ENCODE data around the gene ZNF841. TPM values are rescaled to one million over a fixed set of nuclear protein-coding genes. Genes with fewer than 3 reads are reported as not detected.
A peak's percentile ranks its signal among the peaks of the same experiment; 100 is the strongest.

The ZNF841 gene
- total RNA-seq, 1 experiment from 2014 or later, result 0.10 TPM

- TF ChIP-seq ELF1 (IDR thresholded peaks at IDR 0.05; ENCODE audit: borderline replicate concordance, low read depth), result peak; percentile 67
- peak; percentile 67 for TF ChIP-seq RAD21 (IDR thresholded peaks at IDR 0.05; ENCODE audit: low read depth)
- TF ChIP-seq SP1 (IDR thresholded peaks at IDR 0.05; ENCODE audit: low read depth), result peak; percentile 51
- no peak for TF ChIP-seq CEBPB (IDR thresholded peaks at IDR 0.05; ENCODE audit: low read depth)
- peak; percentile 80 for TF ChIP-seq SIN3A (IDR thresholded peaks at IDR 0.05; ENCODE audit: low read depth)
- peak; percentile 36 for TF ChIP-seq YY1 (IDR thresholded peaks at IDR 0.05; ENCODE audit: extremely low read depth, insufficient replicate concordance, low read depth, low read length)
- TF ChIP-seq EGR1 (IDR thresholded peaks at IDR 0.05; ENCODE audit: low read depth), result no peak
- TF ChIP-seq JUND (IDR thresholded peaks at IDR 0.05), result no peak
- TF ChIP-seq TCF7L2 (IDR thresholded peaks at IDR 0.05; ENCODE audit: borderline replicate concordance, extremely low read depth, insufficient read depth, insufficient read length), result no peak
- TF ChIP-seq MAX (IDR thresholded peaks at IDR 0.05), result peak; percentile 48
- TF ChIP-seq ZFX (IDR thresholded peaks at IDR 0.05), result peak; percentile 62
- no peak for TF ChIP-seq REST (IDR thresholded peaks at IDR 0.05; ENCODE audit: low read depth)
- peak; percentile 69 to 79 (median 75); a peak in 5 of 6 replicates for TF ChIP-seq CTCF (IDR thresholded peaks at IDR 0.05 in 2 of 3, conservative IDR thresholded peaks at IDR 0.05 in 1 of 3; ENCODE audit: borderline replicate concordance in 1 of 3, insufficient read depth in 1 of 3, low read depth in 2 of 3, low read length in 2 of 3)
- TF ChIP-seq EZH2 (IDR thresholded peaks at IDR 0.05), result no peak
- no peak for TF ChIP-seq ATF3 (IDR thresholded peaks at IDR 0.05)
- no peak for TF ChIP-seq EZH2phosphoT487 (IDR thresholded peaks at IDR 0.05; ENCODE audit: borderline replicate concordance)
- no peak for TF ChIP-seq POLR2A (IDR thresholded peaks at IDR 0.05; ENCODE audit: borderline replicate concordance, extremely low read depth, insufficient read depth, insufficient read length)
- TF ChIP-seq FOSL1 (IDR thresholded peaks at IDR 0.05; ENCODE audit: low read depth), result no peak
- peak; percentile 88 for TF ChIP-seq POLR2AphosphoS5 (IDR thresholded peaks at IDR 0.05; ENCODE audit: low read depth, low read length)
- ATAC-seq (peak; percentile 89), DNase-seq (ENCODE audit: low read depth, low spot score) (peak; percentile 85)
- H3K36me3 ChIP-seq (ENCODE audit: control insufficient read depth in 1 of 2, insufficient read depth in 2 of 2, low read length in 2 of 2), result 0 out of 4 replicates have a peak, but pooled peaks cover 0 to 9% of the 10 kb centered on the region in 2 experiments
- H3K27me3 ChIP-seq (ENCODE audit: insufficient read depth, low read length), result no peaks in the 10 kb centered on the region
- intact Hi-C loops (cut with micrococcal nuclease), result loop anchor here (1.0 to 10.0 kb wide), 3 partner anchors 50 to 635 kb away; no protein-coding TSS in a partner anchor
- H3K4me1 ChIP-seq (ENCODE audit: control insufficient read depth in 1 of 2, insufficient read depth in 2 of 2, low read length in 2 of 2), result peaks cover 6 to 9% of the 10 kb centered on the region in 2 experiments; a peak in 2 of 4 replicates
- ChIA-PET POLR2A (no interaction called here), CTCF (interaction anchor here (1.2 kb wide), 1 partner anchor 98 kb away, joined by 4 read pairs; no protein-coding TSS in a partner anchor), RAD21 (ENCODE audit: low non-redundant PET in 1 of 2, low total read pairs in 2 of 2, uncharacterized antibody in 2 of 2, unreplicated experiment in 2 of 2) (no interaction called here)
- H3K4me2 ChIP-seq (ENCODE audit: low read length), result peak within 1 kb of the TSS; percentile 91
- peaks cover 27% of the 10 kb centered on the region for H3K79me2 ChIP-seq (ENCODE audit: insufficient read depth, low read length)
- H3K9me3 ChIP-seq (ENCODE audit: control insufficient read depth in 1 of 2, insufficient read depth in 1 of 2, low read depth in 1 of 2, low read length in 2 of 2), result peaks cover 15 to 17% of the 10 kb centered on the region in 2 experiments; a peak in 2 of 4 replicates
- H4K20me1 ChIP-seq (ENCODE audit: insufficient read depth), result no peaks in the 10 kb centered on the region
- peak within 1 kb of the TSS; percentile 92 for H2AFZ ChIP-seq (ENCODE audit: low read depth, low read length, poor library complexity, severe bottlenecking)
- peak within 1 kb of the TSS; percentile 81 to 98 for H3K4me3 ChIP-seq (replicated peaks in 1 of 2; ENCODE audit: low read depth in 1 of 2, low read length in 2 of 2)
- peak within 1 kb of the TSS; percentile 72 for H3K9ac ChIP-seq (ENCODE audit: low read length)
- peak within 1 kb of the TSS; percentile 98 for H3K27ac ChIP-seq (ENCODE audit: low read depth, low read length)
- BruUV-seq (replicated peaks), result TSS peak; percentile 79
- no peaks in the 10 kb centered on the region for H3K9me2 ChIP-seq (ENCODE audit: insufficient read depth)
Observed at GRCh38 chr19:52139252-52140031, 43.9 kb upstream of the ZNF841 start, which contains the start of gene ZNF616. ZNF616 (minus strand) TSS chr19:52139938; CDS start chr19:52130512, 9,426 bp downstream.
